H1 (cell line): ENCODE measurements around the gene LRBA. TPM values are rescaled to one million over a fixed set of nuclear protein-coding genes. Genes with fewer than 3 reads are reported as not detected.

Experiments used
- CTCF ChIA-PET: fragments of 300-600 bp; sonication (Branson Sonifier 250); formaldehyde crosslinking; loops from one replicate; lab custom pipeline; 2021; ENCODE audit not compliant: partially characterized antibody; lab: Charles Lee
- POLR2A ChIA-PET: fragments of 300-600 bp; sonication (Branson Sonifier 250); formaldehyde crosslinking; loops from one replicate; lab custom pipeline; 2021; ENCODE audit warnings: inconsistent platforms; ENCODE audit not compliant: partially characterized antibody; lab: Charles Lee
- DNase-seq, 2 experiments: peaks; one replicate each; pipeline versions ENCODE4 v3.0.0 to v3.0.0-alpha.2; 2010 to 2022; ENCODE audit warnings: low spot score in 2 of 2, low read depth in 1 of 2, mixed read lengths in 1 of 2
- FAIRE-seq: peaks from 2 replicates; lab custom pipeline; 2011; peaks lifted over from hg19 to GRCh38; lab: Jason Lieb, UNC
- H2AFZ ChIP-seq: 2 replicates; pipeline ENCODE4 v1.8.1; 2012; ENCODE audit warnings: low read length, inconsistent platforms
- H2AK5ac ChIP-seq: 2 replicates; pipeline ENCODE4 v1.6.1; 2013; ENCODE audit warnings: low read depth, low read length
- H2BK120ac ChIP-seq: replicated peaks from 2 replicates; pipeline ENCODE3; 2013; ENCODE audit warnings: low read depth, low read length, inconsistent platforms
- H2BK12ac ChIP-seq: 2 replicates; pipeline ENCODE4 v1.6.1; 2013; ENCODE audit warnings: low read depth, low read length
- H2BK15ac ChIP-seq: 2 replicates; pipeline ENCODE4 v1.6.1; 2013; ENCODE audit warnings: low read length
- H2BK20ac ChIP-seq: 2 replicates; pipeline ENCODE4 v1.6.1; 2013; ENCODE audit warnings: low read length
- H2BK5ac ChIP-seq: 2 replicates; pipeline ENCODE4 v1.6.1; 2013; ENCODE audit warnings: low read depth, low read length
- H3K14ac ChIP-seq: 2 replicates; pipeline ENCODE4 v1.6.1; 2013; ENCODE audit warnings: inconsistent platforms; ENCODE audit not compliant: insufficient read length
- H3K18ac ChIP-seq: 2 replicates; pipeline ENCODE4 v1.6.1; 2013; ENCODE audit warnings: low read length; ENCODE audit errors: extremely low read depth
- H3K23ac ChIP-seq: 2 replicates; pipeline ENCODE4 v1.6.1; 2013; ENCODE audit warnings: inconsistent platforms; ENCODE audit not compliant: insufficient read length
- H3K23me2 ChIP-seq: 2 replicates; pipeline ENCODE4 v1.6.1; 2013; ENCODE audit warnings: low read depth, low read length
- H3K27ac ChIP-seq: 2 replicates; pipeline ENCODE4 v1.6.1; 2011; ENCODE audit warnings: low read depth, low read length, inconsistent platforms
- H3K27me3 ChIP-seq, 4 experiments: replicated peaks in 1 of 4; 1 replicate in 1 of 4; 2 replicates in 3 of 4; pipeline versions ENCODE4 v1.6.1 to v1.8.1; 2011 to 2013; ENCODE audit warnings: low read length in 3 of 4, mild to moderate bottlenecking in 3 of 4, inconsistent platforms in 2 of 4, mixed read lengths in 2 of 4, moderate library complexity in 1 of 4; ENCODE audit not compliant: control insufficient read depth in 3 of 4, insufficient read depth in 3 of 4; ENCODE audit errors: extremely low read depth in 1 of 4
- H3K36me3 ChIP-seq, 4 experiments: 2 replicates each; pipeline versions ENCODE4 v1.6.1 to v1.8.1; 2011 to 2013; ENCODE audit warnings: mild to moderate bottlenecking in 4 of 4, low read length in 3 of 4, moderate library complexity in 2 of 4, control low read depth in 1 of 4, inconsistent platforms in 1 of 4; ENCODE audit not compliant: insufficient read depth in 4 of 4, control insufficient read depth in 2 of 4
- H3K4ac ChIP-seq: replicated peaks from 2 replicates; pipeline ENCODE3; 2013; ENCODE audit warnings: low read length, low read depth, mixed read lengths, inconsistent platforms; ENCODE audit not compliant: insufficient read length
- H3K4me1 ChIP-seq, 4 experiments: replicated peaks in 1 of 4; 1 replicate in 1 of 4; 2 replicates in 3 of 4; pipeline versions ENCODE4 v1.6.1 to v1.8.1; 2011 to 2013; ENCODE audit warnings: low read length in 3 of 4, inconsistent platforms in 2 of 4, mixed read lengths in 1 of 4; ENCODE audit not compliant: insufficient read depth in 4 of 4, control insufficient read depth in 3 of 4
- H3K4me2 ChIP-seq, 2 experiments: 2 replicates each; pipeline versions ENCODE4 v1.6.1 to v1.8.1; 2011 to 2013; ENCODE audit warnings: low read depth in 2 of 2, low read length in 2 of 2, control low read depth in 1 of 2, inconsistent platforms in 1 of 2, mild to moderate bottlenecking in 1 of 2; ENCODE audit not compliant: insufficient read depth in 1 of 2
- H3K4me3 ChIP-seq, 4 experiments: fragments of 200-600, 300-600 bp in 1 of 4; sonication (generic), shearing (Covaris generic), sonication (Bioruptor Twin) in 1 of 4; 2 replicates each; pipeline versions ENCODE4 v1.5.1 to v1.8.1; 2011 to 2016; ENCODE audit warnings: low read length in 4 of 4, low read depth in 3 of 4, control low read depth in 2 of 4, inconsistent platforms in 2 of 4, mild to moderate bottlenecking in 2 of 4, mixed read lengths in 1 of 4, moderate library complexity in 1 of 4; ENCODE audit not compliant: insufficient read depth in 2 of 4; ENCODE audit errors: extremely low read depth in 1 of 4
- H3K56ac ChIP-seq: replicated peaks from 2 replicates; pipeline ENCODE3; 2013; ENCODE audit warnings: low read depth, mild to moderate bottlenecking, mixed read lengths, low read length, inconsistent platforms; ENCODE audit not compliant: insufficient read length
- H3K79me1 ChIP-seq: 2 replicates; pipeline ENCODE4 v1.6.1; 2013; ENCODE audit warnings: low read depth, low read length, control low read depth
- H3K79me2 ChIP-seq, 2 experiments: 2 replicates each; pipeline versions ENCODE4 v1.6.1 to v1.8.1; 2012 to 2013; ENCODE audit warnings: low read length in 2 of 2, mild to moderate bottlenecking in 2 of 2, inconsistent platforms in 1 of 2; ENCODE audit not compliant: insufficient read depth in 2 of 2, control insufficient read depth in 1 of 2
- H3K9ac ChIP-seq, 4 experiments: replicated peaks in 1 of 4; 1 replicate in 1 of 4; 2 replicates in 3 of 4; pipeline versions ENCODE4 v1.6.1 to v1.8.1; 2011 to 2013; ENCODE audit warnings: low read depth in 3 of 4, low read length in 3 of 4, control low read depth in 2 of 4, mild to moderate bottlenecking in 2 of 4, moderate library complexity in 2 of 4, inconsistent platforms in 1 of 4; ENCODE audit errors: extremely low read depth in 1 of 4
- H3K9me3 ChIP-seq, 2 experiments: 2 replicates each; pipeline versions ENCODE4 v1.6.1 to v1.8.1; 2012 to 2013; ENCODE audit warnings: mild to moderate bottlenecking in 2 of 2, moderate library complexity in 2 of 2, control low read depth in 1 of 2, inconsistent platforms in 1 of 2, low read depth in 1 of 2, low read length in 1 of 2, mixed read lengths in 1 of 2; ENCODE audit not compliant: insufficient read depth in 2 of 2
- H4K20me1 ChIP-seq, 2 experiments: replicated peaks in 1 of 2; 2 replicates each; pipeline versions ENCODE3 to v1.8.1; 2011 to 2013; ENCODE audit warnings: inconsistent platforms in 2 of 2, low read length in 2 of 2, mild to moderate bottlenecking in 1 of 2; ENCODE audit not compliant: insufficient read depth in 2 of 2, control insufficient read depth in 1 of 2
- H4K5ac ChIP-seq: 2 replicates; pipeline ENCODE4 v1.6.1; 2013; ENCODE audit warnings: low read length, low read depth, mixed read lengths, inconsistent platforms; ENCODE audit not compliant: insufficient read length
- H4K8ac ChIP-seq: 2 replicates; pipeline ENCODE4 v1.8.0; 2013; ENCODE audit warnings: mild to moderate bottlenecking, moderate library complexity, low read length, inconsistent platforms; ENCODE audit not compliant: insufficient read depth; ENCODE audit errors: extremely low read depth
- H4K91ac ChIP-seq: replicated peaks from 2 replicates; pipeline ENCODE3; 2013; ENCODE audit warnings: low read length, mixed read lengths, inconsistent platforms; ENCODE audit not compliant: insufficient read length
- BRCA1 ChIP-seq: IDR thresholded peaks from 2 replicates; pipeline ENCODE4 v1.6.1; 2012; ENCODE audit warnings: low read depth, low read length, improper control_type of control experiment
- CEBPB ChIP-seq: IDR thresholded peaks from 2 replicates; pipeline ENCODE4 v1.6.1; 2012; ENCODE audit warnings: low read depth, low read length
- CHD1 ChIP-seq: IDR thresholded peaks from 2 replicates; pipeline ENCODE4 v1.6.1; 2012; ENCODE audit warnings: low read depth, low read length, improper control_type of control experiment
- EP300 ChIP-seq, 2 experiments: IDR thresholded peaks; 1 replicate in 1 of 2; 2 replicates in 1 of 2; pipeline ENCODE4 v1.6.1; 2011 to 2012; ENCODE audit warnings: low read depth in 2 of 2, low read length in 2 of 2, mild to moderate bottlenecking in 2 of 2, borderline replicate concordance in 1 of 2, inconsistent platforms in 1 of 2, moderate library complexity in 1 of 2
- RAD21 ChIP-seq, 2 experiments: IDR thresholded peaks in 1 of 2; conservative IDR thresholded peaks in 1 of 2; 2 replicates each; pipeline ENCODE4 v1.6.1; 2011; ENCODE audit warnings: low read depth in 2 of 2, low read length in 2 of 2, improper control_type of control experiment in 1 of 2, inconsistent platforms in 1 of 2, mild to moderate bottlenecking in 1 of 2, moderate library complexity in 1 of 2
- SIN3A ChIP-seq, 2 experiments: IDR thresholded peaks in 1 of 2; conservative IDR thresholded peaks in 1 of 2; 2 replicates each; pipeline ENCODE4 v1.6.1; 2011 to 2012; ENCODE audit warnings: low read length in 2 of 2, improper control_type of control experiment in 1 of 2, low read depth in 1 of 2, mild to moderate bottlenecking in 1 of 2
- SRF ChIP-seq: IDR thresholded peaks from 2 replicates; pipeline ENCODE4 v1.6.1; 2011; ENCODE audit warnings: mild to moderate bottlenecking, low read depth, low read length, moderate library complexity
- SUZ12 ChIP-seq: fragments of 200-600 bp; sonication (generic); IDR thresholded peaks from 2 replicates; pipeline ENCODE4 v1.6.1; 2012; ENCODE audit warnings: mild to moderate bottlenecking, inconsistent platforms, low read length, moderate library complexity, mixed read lengths
- WGBS, 2 experiments: shearing (Covaris generic) in 1 of 2; methylation state at CpG; one replicate each; pipeline versions ENCODE4 v1.1.6 to v1.1.7; 2013 to 2015; ENCODE audit warnings: low lambda C conversion rate in 2 of 2, mixed read lengths in 2 of 2, inconsistent platforms in 1 of 2, low coverage in 1 of 2, missing lambda C conversion rate in 1 of 2; ENCODE audit not compliant: insufficient replicate concordance in 2 of 2, insufficient coverage in 1 of 2, insufficient read length in 1 of 2; ENCODE audit errors: extremely low coverage in 1 of 2, missing lambda C conversion rate in 1 of 2; 5-methylcytosine and 5-hydroxymethylcytosine counted together
- polyA plus RNA-seq, 7 experiments: library from polyadenylated mRNA; depleted of rRNA in 3 of 7; stranded (reverse) in 5 of 7; unstranded in 2 of 7; fragments of >200 nt in 5 of 7; fragments of 200-250 nt in 2 of 7; gene quantifications; 1 replicate in 5 of 7; 2 replicates in 1 of 7; 4 replicates in 1 of 7; pipeline versions ENCODE4 v1.2.1 to v1.2.3, GENCODE V29; 2011 to 2013; ENCODE audit warnings: missing spikeins in 2 of 7, mixed read lengths in 2 of 7
- total RNA-seq: library from RNA; stranded (reverse); fragmentation: NEBNext Ultra II Directional; extraction: Animal tissue kit (Norgen Biotek cat#: 25700); gene quantifications from 2 replicates; pipeline ENCODE4 v1.2.1, GENCODE V29; 2021
- TF ChIP-seq, protein P1 (sequence below), 3 experiments: IDR thresholded peaks; 1 replicate in 2 of 3; 2 replicates in 1 of 3; pipeline versions ENCODE4 v1.5.1 to v1.6.1; 2011; ENCODE audit warnings: low read length in 3 of 3, mild to moderate bottlenecking in 3 of 3, inconsistent platforms in 2 of 3, low read depth in 1 of 3, moderate library complexity in 1 of 3; ENCODE audit not compliant: insufficient read depth in 1 of 3; ENCODE audit errors: control extremely low read depth in 1 of 3
- TF ChIP-seq, protein P2 (sequence below): IDR thresholded peaks from 2 replicates; pipeline ENCODE4 v1.6.1; 2011; ENCODE audit warnings: low read length, improper control_type of control experiment

The LRBA gene
- total and polyA plus RNA-seq, 2 of the 8 experiments (the other 6 are each of a cell fraction or from before 2014, with no cell fraction given), result 54.6 to 83.2 TPM

DNA sequence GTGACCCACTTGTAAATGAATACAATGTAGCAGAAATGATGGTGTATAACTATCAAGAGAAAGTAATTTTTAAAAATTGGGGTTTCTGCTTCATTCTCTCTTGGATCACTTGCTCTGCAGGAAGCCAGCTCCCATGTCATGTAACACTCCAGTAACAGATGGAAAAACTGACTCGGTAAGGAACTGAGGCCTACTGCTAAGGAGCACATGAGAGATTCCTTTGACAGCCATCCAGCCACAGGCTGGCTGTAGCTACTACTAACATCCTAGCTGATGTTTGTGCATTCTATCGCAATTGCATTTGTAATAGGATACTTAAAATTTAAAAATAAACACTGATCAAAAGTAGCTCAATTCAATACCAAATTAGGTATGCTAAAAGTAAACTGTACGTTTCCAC lies 535.4 kb downstream of the LRBA start:
- Histone ChIP-seq H2BK12ac (no peak overlapping the region), H3K79me2 (no peaks in the 10 kb centered on the region), H3K23ac (no peak overlapping the region), H4K91ac (no peak overlapping the region), H3K4ac (no peak overlapping the region), H3K56ac (no peak overlapping the region), H2AK5ac (no peak overlapping the region), H3K18ac (no peak overlapping the region), H2AFZ (no peak overlapping the region), H3K27me3 (no peaks in the 10 kb centered on the region), H4K20me1 (no peaks in the 10 kb centered on the region), H4K8ac (no peak overlapping the region), H2BK15ac (no peak overlapping the region), H3K4me1 (no peaks in the 10 kb centered on the region), H3K79me1 (no peaks in the 10 kb centered on the region), H3K27ac (no peak overlapping the region), H3K9ac (no peak overlapping the region), H3K4me3 (no peak overlapping the region), H2BK120ac (no peak overlapping the region), H3K23me2 (no peaks in the 10 kb centered on the region), H3K14ac (no peak overlapping the region), H2BK5ac (no peak overlapping the region), H2BK20ac (no peak overlapping the region), H4K5ac (no peak overlapping the region), H3K36me3 (no peaks in the 10 kb centered on the region), H3K4me2 (no peak overlapping the region), H3K9me3 (no peaks in the 10 kb centered on the region)
- no peak for DNase-seq
- WGBS, 2 experiments, result 91% methylated on average over 3 of the region's 3 CpGs; no CpG with 5 or more reads in 1 of the 2 experiments
- POLR2A ChIA-PET, result interaction anchor here (0.6 kb wide), 1 partner anchor 114 kb away, joined by 3 read pairs; no protein-coding TSS in a partner anchor
- no peak for FAIRE-seq
- CTCF ChIA-PET, result no interaction called here
- TF ChIP-seq CHD1, result no peak
- no peak for TF ChIP-seq SIN3A (conservative IDR thresholded peaks at IDR 0.05 in 1 of 2, IDR thresholded peaks at IDR 0.05 in 1 of 2; ENCODE audit: low read depth in 1 of 2, low read length in 2 of 2)
- TF ChIP-seq, protein P1, sequence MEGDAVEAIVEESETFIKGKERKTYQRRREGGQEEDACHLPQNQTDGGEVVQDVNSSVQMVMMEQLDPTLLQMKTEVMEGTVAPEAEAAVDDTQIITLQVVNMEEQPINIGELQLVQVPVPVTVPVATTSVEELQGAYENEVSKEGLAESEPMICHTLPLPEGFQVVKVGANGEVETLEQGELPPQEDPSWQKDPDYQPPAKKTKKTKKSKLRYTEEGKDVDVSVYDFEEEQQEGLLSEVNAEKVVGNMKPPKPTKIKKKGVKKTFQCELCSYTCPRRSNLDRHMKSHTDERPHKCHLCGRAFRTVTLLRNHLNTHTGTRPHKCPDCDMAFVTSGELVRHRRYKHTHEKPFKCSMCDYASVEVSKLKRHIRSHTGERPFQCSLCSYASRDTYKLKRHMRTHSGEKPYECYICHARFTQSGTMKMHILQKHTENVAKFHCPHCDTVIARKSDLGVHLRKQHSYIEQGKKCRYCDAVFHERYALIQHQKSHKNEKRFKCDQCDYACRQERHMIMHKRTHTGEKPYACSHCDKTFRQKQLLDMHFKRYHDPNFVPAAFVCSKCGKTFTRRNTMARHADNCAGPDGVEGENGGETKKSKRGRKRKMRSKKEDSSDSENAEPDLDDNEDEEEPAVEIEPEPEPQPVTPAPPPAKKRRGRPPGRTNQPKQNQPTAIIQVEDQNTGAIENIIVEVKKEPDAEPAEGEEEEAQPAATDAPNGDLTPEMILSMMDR (IDR thresholded peaks at IDR 0.05; ENCODE audit: control extremely low read depth in 1 of 3, insufficient read depth in 1 of 3, low read depth in 1 of 3, low read length in 3 of 3), result no peak
- no peak for TF ChIP-seq BRCA1
- no peak for TF ChIP-seq RAD21 (IDR thresholded peaks at IDR 0.05 in 1 of 2, conservative IDR thresholded peaks at IDR 0.05 in 1 of 2; ENCODE audit: low read depth in 2 of 2, low read length in 2 of 2)
- TF ChIP-seq, protein P2, sequence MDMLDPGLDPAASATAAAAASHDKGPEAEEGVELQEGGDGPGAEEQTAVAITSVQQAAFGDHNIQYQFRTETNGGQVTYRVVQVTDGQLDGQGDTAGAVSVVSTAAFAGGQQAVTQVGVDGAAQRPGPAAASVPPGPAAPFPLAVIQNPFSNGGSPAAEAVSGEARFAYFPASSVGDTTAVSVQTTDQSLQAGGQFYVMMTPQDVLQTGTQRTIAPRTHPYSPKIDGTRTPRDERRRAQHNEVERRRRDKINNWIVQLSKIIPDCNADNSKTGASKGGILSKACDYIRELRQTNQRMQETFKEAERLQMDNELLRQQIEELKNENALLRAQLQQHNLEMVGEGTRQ, result no peak
- TF ChIP-seq EP300 (IDR thresholded peaks at IDR 0.05; ENCODE audit: borderline replicate concordance in 1 of 2, low read depth in 2 of 2, low read length in 2 of 2), result no peak
- no peak for TF ChIP-seq SRF
- no peak for TF ChIP-seq CEBPB
- TF ChIP-seq SUZ12, result no peak
